GM12878 (cell line): Measurements from ENCODE around the gene UBE2D4.

Experiments
- CTCF ChIP-seq, 3 experiments: IDR thresholded peaks in 2 of 3; conservative IDR thresholded peaks in 1 of 3; 2 replicates each; pipeline ENCODE4 v1.5.1; 2011; ENCODE audit warnings: low read depth in 3 of 3, low read length in 3 of 3, mild to moderate bottlenecking in 3 of 3, control low read depth in 2 of 3, moderate library complexity in 2 of 3, inconsistent platforms in 1 of 3, mixed read lengths in 1 of 3; ENCODE audit not compliant: control insufficient read depth in 2 of 3, insufficient read depth in 1 of 3; ENCODE audit errors: extremely low read depth in 1 of 3
- EP300 ChIP-seq, 2 experiments: fragments of 150-350 bp in 1 of 2; IDR thresholded peaks; 2 replicates each; pipeline ENCODE4 v1.6.1; 2011 to 2012; ENCODE audit warnings: low read depth in 2 of 2, low read length in 2 of 2, borderline replicate concordance in 1 of 2, improper control_type of control experiment in 1 of 2, inconsistent platforms in 1 of 2; ENCODE audit not compliant: control insufficient read depth in 1 of 2
- NBN ChIP-seq: fragments of 450-650 bp; IDR thresholded peaks from 2 replicates; pipeline ENCODE4 v1.6.1; 2016
- POLR2AphosphoS2 ChIP-seq: IDR thresholded peaks from 2 replicates; pipeline ENCODE4 v1.6.1; 2011; ENCODE audit warnings: low read depth, mild to moderate bottlenecking, low read length, improper control_type of control experiment, moderate library complexity
- POLR2AphosphoS5 ChIP-seq: IDR thresholded peaks from 2 replicates; pipeline ENCODE4 v1.6.1; 2011; ENCODE audit warnings: mild to moderate bottlenecking, low read length, inconsistent platforms
- RAD21 ChIP-seq: IDR thresholded peaks from 2 replicates; pipeline ENCODE4 v1.6.1; 2011; ENCODE audit warnings: mild to moderate bottlenecking, low read depth, low read length, moderate library complexity; ENCODE audit not compliant: insufficient read depth
- RFX5 ChIP-seq: IDR thresholded peaks from 2 replicates; pipeline ENCODE4 v1.6.1; 2011; ENCODE audit warnings: low read depth, low read length, improper control_type of control experiment
- ZZZ3 ChIP-seq: IDR thresholded peaks from 2 replicates; pipeline ENCODE4 v1.6.1; 2011; ENCODE audit warnings: low read depth; ENCODE audit not compliant: control insufficient read depth, insufficient read length
- TF ChIP-seq, protein P1 (sequence below): IDR thresholded peaks from 2 replicates; pipeline ENCODE4 v1.6.1; 2012; ENCODE audit warnings: low read depth, low read length, improper control_type of control experiment

DNA sequence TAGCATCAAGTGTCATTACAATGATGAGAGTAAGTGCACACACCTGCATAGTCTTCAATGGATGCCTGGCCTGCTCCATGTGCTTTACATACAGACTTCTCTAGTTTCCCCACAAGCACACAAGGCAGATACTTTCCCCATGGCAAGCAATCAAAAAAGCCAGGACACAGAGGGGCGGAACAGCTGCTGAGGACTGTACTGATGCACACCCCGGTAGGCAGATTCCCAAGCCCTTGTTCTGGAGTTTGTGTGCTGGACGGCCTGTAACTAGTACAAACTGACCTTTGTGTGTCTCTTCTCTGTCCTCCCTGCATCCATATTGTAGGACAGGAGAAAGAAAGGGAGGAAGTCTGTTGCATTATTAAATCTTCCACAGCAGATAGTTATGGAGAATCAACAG lies 25.8 kb downstream of the UBE2D4 start:
- TF ChIP-seq RFX5 (no peak), CTCF (IDR thresholded peaks at IDR 0.05 in 2 of 3, conservative IDR thresholded peaks at IDR 0.05 in 1 of 3; ENCODE audit: control insufficient read depth in 2 of 3, extremely low read depth in 1 of 3, insufficient read depth in 1 of 3, low read depth in 3 of 3, low read length in 3 of 3) (no peak), NBN (no peak), ZZZ3 (no peak), POLR2AphosphoS5 (no peak), EP300 (IDR thresholded peaks at IDR 0.05; ENCODE audit: borderline replicate concordance in 1 of 2, control insufficient read depth in 1 of 2, low read depth in 2 of 2, low read length in 2 of 2) (no peak), POLR2AphosphoS2 (no peak), RAD21 (no peak)
- TF ChIP-seq, protein P1, sequence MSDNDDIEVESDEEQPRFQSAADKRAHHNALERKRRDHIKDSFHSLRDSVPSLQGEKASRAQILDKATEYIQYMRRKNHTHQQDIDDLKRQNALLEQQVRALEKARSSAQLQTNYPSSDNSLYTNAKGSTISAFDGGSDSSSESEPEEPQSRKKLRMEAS: no peak
